ENCODE results near the gene SPEM1. TPM values are rescaled to one million over a fixed set of nuclear protein-coding genes. Genes with fewer than 3 reads are reported as not detected.
A peak's percentile ranks its signal among the peaks of the same experiment; 100 is the strongest.

SPEM1 gene
- total and polyA plus RNA-seq, 2 of the 13 experiments (the other 11 are each of a cell fraction or from before 2014, with no cell fraction given) = not detected

DNA sequence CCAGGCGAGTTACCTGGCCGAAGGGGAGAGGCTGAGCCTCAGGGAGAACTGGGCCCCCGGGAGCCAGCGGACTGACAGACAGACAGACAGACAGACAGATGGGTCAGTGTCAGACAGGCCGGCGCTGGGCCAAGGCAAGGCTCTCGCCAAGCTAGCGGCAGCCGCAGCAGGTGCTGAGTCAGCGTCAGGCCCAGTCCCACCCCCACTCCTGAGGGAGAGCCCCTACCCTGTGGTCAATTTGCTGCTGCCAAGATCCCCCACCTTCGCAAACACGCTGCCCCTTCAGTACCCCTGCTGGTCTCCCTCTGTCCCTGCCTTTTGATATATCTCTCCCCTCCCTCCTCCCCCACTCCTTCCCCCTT, 20.7 kb downstream of the SPEM1 start (continued):
- TF ChIP-seq, protein P1, sequence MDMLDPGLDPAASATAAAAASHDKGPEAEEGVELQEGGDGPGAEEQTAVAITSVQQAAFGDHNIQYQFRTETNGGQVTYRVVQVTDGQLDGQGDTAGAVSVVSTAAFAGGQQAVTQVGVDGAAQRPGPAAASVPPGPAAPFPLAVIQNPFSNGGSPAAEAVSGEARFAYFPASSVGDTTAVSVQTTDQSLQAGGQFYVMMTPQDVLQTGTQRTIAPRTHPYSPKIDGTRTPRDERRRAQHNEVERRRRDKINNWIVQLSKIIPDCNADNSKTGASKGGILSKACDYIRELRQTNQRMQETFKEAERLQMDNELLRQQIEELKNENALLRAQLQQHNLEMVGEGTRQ (IDR thresholded peaks at IDR 0.05; ENCODE audit: low read depth, low read length) = no peak
- TF ChIP-seq, protein P1 (CRISPR knock-in tag; IDR thresholded peaks at IDR 0.05; ENCODE audit: borderline replicate concordance) = peak; percentile 13; the same call in 1 of the 2 replicates
- TF ChIP-seq SPEN (CRISPR knock-in tag; IDR thresholded peaks at IDR 0.05; ENCODE audit: low read depth) = no peak

DNA sequence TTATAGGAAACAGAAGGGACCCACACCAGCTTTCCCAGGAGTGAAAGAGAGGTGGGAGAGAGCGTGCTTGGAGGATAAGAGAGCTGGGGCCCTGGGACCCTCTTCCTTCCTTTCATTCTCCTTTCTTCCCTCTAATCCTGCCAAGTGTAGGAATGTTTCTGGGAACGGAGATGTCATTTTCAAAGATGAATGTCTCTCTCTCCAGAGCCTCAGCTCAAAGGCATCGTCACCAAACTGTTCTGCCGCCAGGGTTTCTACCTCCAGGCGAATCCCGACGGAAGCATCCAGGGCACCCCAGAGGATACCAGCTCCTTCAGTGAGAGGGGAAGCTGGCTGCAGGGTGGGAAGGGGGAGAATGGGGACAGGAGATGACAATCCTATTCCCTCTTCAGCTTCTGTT, 21.1 kb downstream of the SPEM1 start:
- Histone ChIP-seq H3K9ac (ENCODE audit: insufficient read depth, low read depth, low read length) (0 out of 2 replicates have a peak overlapping the region, but pooled peaks have one; percentile 68), H3K36me3 (replicated peaks in 1 of 2; ENCODE audit: control insufficient read depth in 1 of 2, insufficient read depth in 2 of 2, low read length in 2 of 2) (no peaks in the 10 kb centered on the region), H3K79me2 (ENCODE audit: insufficient read depth, low read length) (no peaks in the 10 kb centered on the region), H3K4me3 (replicated peaks in 1 of 3; ENCODE audit: insufficient read depth in 1 of 3, low read depth in 2 of 3, low read length in 3 of 3) (peak overlapping the region in 1 of 3 experiments; percentile 80; a peak in 3 of 6 replicates), H3K27me3 (ENCODE audit: control insufficient read depth in 1 of 2, insufficient read depth in 2 of 2, low read length in 2 of 2) (peaks cover 6 to 27% of the 10 kb centered on the region in 2 experiments; a peak in 4 of 5 replicates), H2AFZ (ENCODE audit: low read length) (no peak overlapping the region), H3K9me3 (ENCODE audit: low read length) (no peaks in the 10 kb centered on the region), H3K4me2 (ENCODE audit: low read depth, low read length) (peak overlapping the region; percentile 94), H3K27ac (ENCODE audit: extremely low read length, insufficient read depth, low read length) (no peak overlapping the region), H4K20me1 (ENCODE audit: insufficient read depth, low read length) (no peaks in the 10 kb centered on the region), H3K4me1 (ENCODE audit: insufficient read depth, low read length) (peaks cover 60% of the 10 kb centered on the region)
- CTCF ChIA-PET (ENCODE audit: low intra/inter-chr PET ratio, low total read pairs) = interaction anchor here (0.6 kb wide), 1 partner anchor 120 kb away, joined by 3 read pairs; no protein-coding TSS in a partner anchor
- FAIRE-seq = no peak
- no peak for ATAC-seq
- WGBS (ENCODE audit: low lambda C conversion rate) = 52% methylated on average over 7 of the region's 7 CpGs
- in situ Hi-C loops (cut with HindIII; ENCODE audit: extremely low pct_ligation_motif_present, low pct_unique_long_range_greater_than_20kb) (no loop called here), intact Hi-C loops (cut with micrococcal nuclease; ENCODE audit: unreplicated experiment) (no loop called here)
- DNase-seq (ENCODE audit: low spot score) = no peak
- POLR2A ChIA-PET = interaction anchor here (1.3 to 2.8 kb wide), 5 partner anchors 34 to 47 kb away, joined by 4 to 21 read pairs (median 7); partner anchors contain the start of genes PLSCR3, TMEM256 and ZBTB4
- TF ChIP-seq ZSCAN21 (CRISPR knock-in tag; IDR thresholded peaks at IDR 0.05; ENCODE audit: borderline replicate concordance) = no peak
- TF ChIP-seq, protein P2, sequence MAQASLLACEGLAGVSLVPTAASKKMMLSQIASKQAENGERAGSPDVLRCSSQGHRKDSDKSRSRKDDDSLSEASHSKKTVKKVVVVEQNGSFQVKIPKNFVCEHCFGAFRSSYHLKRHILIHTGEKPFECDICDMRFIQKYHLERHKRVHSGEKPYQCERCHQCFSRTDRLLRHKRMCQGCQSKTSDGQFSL (CRISPR knock-in tag; IDR thresholded peaks at IDR 0.05) = no peak
- TF ChIP-seq MAZ (IDR thresholded peaks at IDR 0.05; ENCODE audit: borderline replicate concordance, low read depth, low read length) = no peak
- TF ChIP-seq MAZ (CRISPR knock-in tag; IDR thresholded peaks at IDR 0.05; ENCODE audit: low read depth) = no peak
- TF ChIP-seq, protein P3, sequence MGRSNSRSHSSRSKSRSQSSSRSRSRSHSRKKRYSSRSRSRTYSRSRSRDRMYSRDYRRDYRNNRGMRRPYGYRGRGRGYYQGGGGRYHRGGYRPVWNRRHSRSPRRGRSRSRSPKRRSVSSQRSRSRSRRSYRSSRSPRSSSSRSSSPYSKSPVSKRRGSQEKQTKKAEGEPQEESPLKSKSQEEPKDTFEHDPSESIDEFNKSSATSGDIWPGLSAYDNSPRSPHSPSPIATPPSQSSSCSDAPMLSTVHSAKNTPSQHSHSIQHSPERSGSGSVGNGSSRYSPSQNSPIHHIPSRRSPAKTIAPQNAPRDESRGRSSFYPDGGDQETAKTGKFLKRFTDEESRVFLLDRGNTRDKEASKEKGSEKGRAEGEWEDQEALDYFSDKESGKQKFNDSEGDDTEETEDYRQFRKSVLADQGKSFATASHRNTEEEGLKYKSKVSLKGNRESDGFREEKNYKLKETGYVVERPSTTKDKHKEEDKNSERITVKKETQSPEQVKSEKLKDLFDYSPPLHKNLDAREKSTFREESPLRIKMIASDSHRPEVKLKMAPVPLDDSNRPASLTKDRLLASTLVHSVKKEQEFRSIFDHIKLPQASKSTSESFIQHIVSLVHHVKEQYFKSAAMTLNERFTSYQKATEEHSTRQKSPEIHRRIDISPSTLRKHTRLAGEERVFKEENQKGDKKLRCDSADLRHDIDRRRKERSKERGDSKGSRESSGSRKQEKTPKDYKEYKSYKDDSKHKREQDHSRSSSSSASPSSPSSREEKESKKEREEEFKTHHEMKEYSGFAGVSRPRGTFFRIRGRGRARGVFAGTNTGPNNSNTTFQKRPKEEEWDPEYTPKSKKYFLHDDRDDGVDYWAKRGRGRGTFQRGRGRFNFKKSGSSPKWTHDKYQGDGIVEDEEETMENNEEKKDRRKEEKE (IDR thresholded peaks at IDR 0.05) = no peak
- no peak for TF ChIP-seq ELF1 (CRISPR knock-in tag; IDR thresholded peaks at IDR 0.05)
- no peak for TF ChIP-seq ZBTB1 (CRISPR knock-in tag; IDR thresholded peaks at IDR 0.05; ENCODE audit: borderline replicate concordance)
- no peak for TF ChIP-seq SOX13 (IDR thresholded peaks at IDR 0.05)
- TF ChIP-seq SOX13 (CRISPR knock-in tag; conservative IDR thresholded peaks at IDR 0.05 in 1 of 2, IDR thresholded peaks at IDR 0.05 in 1 of 2) = no peak
- TF ChIP-seq NAIF1 (CRISPR knock-in tag; IDR thresholded peaks at IDR 0.05; ENCODE audit: borderline replicate concordance) = no peak
- TF ChIP-seq SOX6 (IDR thresholded peaks at IDR 0.05) = no peak
- no peak for TF ChIP-seq SOX6 (CRISPR knock-in tag; IDR thresholded peaks at IDR 0.05)
- TF ChIP-seq, protein P4, sequence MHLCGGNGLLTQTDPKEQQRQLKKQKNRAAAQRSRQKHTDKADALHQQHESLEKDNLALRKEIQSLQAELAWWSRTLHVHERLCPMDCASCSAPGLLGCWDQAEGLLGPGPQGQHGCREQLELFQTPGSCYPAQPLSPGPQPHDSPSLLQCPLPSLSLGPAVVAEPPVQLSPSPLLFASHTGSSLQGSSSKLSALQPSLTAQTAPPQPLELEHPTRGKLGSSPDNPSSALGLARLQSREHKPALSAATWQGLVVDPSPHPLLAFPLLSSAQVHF (CRISPR knock-in tag; IDR thresholded peaks at IDR 0.05) = no peak
- no peak for TF ChIP-seq GATAD2A (CRISPR knock-in tag; IDR thresholded peaks at IDR 0.05)
- BruUV-seq (replicated peaks) = no TSS peak
